Measurements from ENCODE around the gene CCDC107.

Gene CCDC107

GRCh38 chr9:35652829-35653209, 5.3 kb upstream of the CCDC107 start:
- Histone ChIP-seq H3K9me3 (ENCODE audit: control insufficient read depth, low read length) (no peaks in the 10 kb centered on the region), H3K4me1 (ENCODE audit: control insufficient read depth, insufficient read depth, low read length) (peaks cover 58% of the 10 kb centered on the region), H3K4me3 (ENCODE audit: low read length) (no peak overlapping the region), H3K36me3 (ENCODE audit: control insufficient read depth, insufficient read depth, low read length, severe bottlenecking) (no peaks in the 10 kb centered on the region), H3K9ac (ENCODE audit: low read length) (peak overlapping the region; percentile 73), H3K27me3 (replicated peaks; ENCODE audit: control insufficient read depth, insufficient read depth, low read length) (no peaks in the 10 kb centered on the region)
- peak; percentile 16 for DNase-seq (ENCODE audit: low read depth)

GRCh38 chr9:35653611-35654010, 4.5 kb upstream of the CCDC107 start:
- Histone ChIP-seq H3K4me1 (ENCODE audit: control insufficient read depth, insufficient read depth, low read length) (peaks cover 50% of the 10 kb centered on the region), H3K9ac (ENCODE audit: low read length) (peak overlapping the region; percentile 5), H3K9me3 (ENCODE audit: control insufficient read depth, low read length) (no peaks in the 10 kb centered on the region), H3K4me3 (ENCODE audit: low read length) (no peak overlapping the region), H3K36me3 (ENCODE audit: control insufficient read depth, insufficient read depth, low read length, severe bottlenecking) (no peaks in the 10 kb centered on the region), H3K27me3 (replicated peaks; ENCODE audit: control insufficient read depth, insufficient read depth, low read length) (no peaks in the 10 kb centered on the region)
- DNase-seq (ENCODE audit: low read depth), result no peak

- Histone ChIP-seq H3K36me3 (ENCODE audit: control insufficient read depth, insufficient read depth, low read length, severe bottlenecking) (peaks cover 14% of the 10 kb centered on the region), H3K27me3 (replicated peaks; ENCODE audit: control insufficient read depth, insufficient read depth, low read length) (no peaks in the 10 kb centered on the region), H3K9ac (ENCODE audit: low read length) (no peak overlapping the region), H3K9me3 (ENCODE audit: control insufficient read depth, low read length) (no peaks in the 10 kb centered on the region), H3K4me3 (ENCODE audit: low read length) (no peak overlapping the region), H3K4me1 (ENCODE audit: control insufficient read depth, insufficient read depth, low read length) (peaks cover 43% of the 10 kb centered on the region)
- no peak for DNase-seq (ENCODE audit: low read depth)
Observed at GRCh38 chr9:35656348-35656747, 1.7 kb upstream of the CCDC107 start.

- H3K36me3 ChIP-seq (ENCODE audit: control insufficient read depth, insufficient read depth, low read length, severe bottlenecking), result peaks cover 20% of the 10 kb centered on the region
- H3K9ac ChIP-seq (ENCODE audit: low read length), result peak overlapping the region; percentile 99
- H3K27me3 ChIP-seq (replicated peaks; ENCODE audit: control insufficient read depth, insufficient read depth, low read length), result no peaks in the 10 kb centered on the region
- peaks cover 43% of the 10 kb centered on the region for H3K4me1 ChIP-seq (ENCODE audit: control insufficient read depth, insufficient read depth, low read length)
- peak overlapping the region; percentile 64 for H3K4me3 ChIP-seq (ENCODE audit: low read length)
- DNase-seq (ENCODE audit: low read depth), result no peak
- no peaks in the 10 kb centered on the region for H3K9me3 ChIP-seq (ENCODE audit: control insufficient read depth, low read length)
Observed at GRCh38 chr9:35656831-35657545, 1.1 kb upstream of the CCDC107 start.

- H3K4me3 ChIP-seq (ENCODE audit: low read length), result peak within 1 kb of the TSS; percentile 91
- peak within 1 kb of the TSS; percentile 99 for H3K9ac ChIP-seq (ENCODE audit: low read length)
- H3K36me3 ChIP-seq (ENCODE audit: control insufficient read depth, insufficient read depth, low read length, severe bottlenecking), result peaks cover 20% of the 10 kb centered on the region
- H3K27me3 ChIP-seq (replicated peaks; ENCODE audit: control insufficient read depth, insufficient read depth, low read length), result no peaks in the 10 kb centered on the region
- DNase-seq (ENCODE audit: low read depth), result peak; percentile 99
- H3K9me3 ChIP-seq (ENCODE audit: control insufficient read depth, low read length), result no peaks in the 10 kb centered on the region
- H3K4me1 ChIP-seq (ENCODE audit: control insufficient read depth, insufficient read depth, low read length), result peaks cover 38% of the 10 kb centered on the region
Observed at GRCh38 chr9:35657546-35658136, 451 bp upstream of the CCDC107 start, which contains the start of gene RMRP. Gene RMRP, minus strand, starts transcription at chr9:35658019.

- Histone ChIP-seq H3K9ac (ENCODE audit: low read length) (peak overlapping the region; percentile 99), H3K27me3 (replicated peaks; ENCODE audit: control insufficient read depth, insufficient read depth, low read length) (no peaks in the 10 kb centered on the region), H3K4me1 (ENCODE audit: control insufficient read depth, insufficient read depth, low read length) (peaks cover 33% of the 10 kb centered on the region), H3K36me3 (ENCODE audit: control insufficient read depth, insufficient read depth, low read length, severe bottlenecking) (peaks cover 20% of the 10 kb centered on the region), H3K4me3 (ENCODE audit: low read length) (peak overlapping the region; percentile 91), H3K9me3 (ENCODE audit: control insufficient read depth, low read length) (no peaks in the 10 kb centered on the region)
- DNase-seq (ENCODE audit: low read depth), result peak; percentile 54
Observed at GRCh38 chr9:35658968-35659220, 802 bp downstream of the CCDC107 start.

GRCh38 chr9:35659340-35659739, 1.2 kb downstream of the CCDC107 start:
- Histone ChIP-seq H3K4me3 (ENCODE audit: low read length) (peak overlapping the region; percentile 91), H3K27me3 (replicated peaks; ENCODE audit: control insufficient read depth, insufficient read depth, low read length) (no peaks in the 10 kb centered on the region)
- peak; percentile 56 for DNase-seq (ENCODE audit: low read depth)

GRCh38 chr9:35660966-35661415, 2.9 kb downstream of the CCDC107 start:
- H3K36me3 ChIP-seq (ENCODE audit: control insufficient read depth, insufficient read depth, low read length, severe bottlenecking), result peaks cover 20% of the 10 kb centered on the region
- peak; percentile 61 for DNase-seq (ENCODE audit: low read depth)
- no peaks in the 10 kb centered on the region for H3K27me3 ChIP-seq (replicated peaks; ENCODE audit: control insufficient read depth, insufficient read depth, low read length)
- peaks cover 40% of the 10 kb centered on the region for H3K4me1 ChIP-seq (ENCODE audit: control insufficient read depth, insufficient read depth, low read length)
- H3K9me3 ChIP-seq (ENCODE audit: control insufficient read depth, low read length), result no peaks in the 10 kb centered on the region
- peak overlapping the region; percentile 99 for H3K9ac ChIP-seq (ENCODE audit: low read length)
- no peak overlapping the region for H3K4me3 ChIP-seq (ENCODE audit: low read length)

More at GRCh38 chr9:35659340-35659739, 1.2 kb downstream of the CCDC107 start:
- no peaks in the 10 kb centered on the region for H3K9me3 ChIP-seq (ENCODE audit: control insufficient read depth, low read length)
- peaks cover 33% of the 10 kb centered on the region for H3K4me1 ChIP-seq (ENCODE audit: control insufficient read depth, insufficient read depth, low read length)
- peaks cover 20% of the 10 kb centered on the region for H3K36me3 ChIP-seq (ENCODE audit: control insufficient read depth, insufficient read depth, low read length, severe bottlenecking)
- peak overlapping the region; percentile 99 for H3K9ac ChIP-seq (ENCODE audit: low read length)

- H3K4me3 ChIP-seq (ENCODE audit: low read length), result no peak overlapping the region
Observed at GRCh38 chr9:35661756-35662350, 3.8 kb downstream of the CCDC107 start.

GRCh38 chr9:35662437-35662836, 4.3 kb downstream of the CCDC107 start:
- peaks cover 35% of the 10 kb centered on the region for H3K4me1 ChIP-seq (ENCODE audit: control insufficient read depth, insufficient read depth, low read length)
- no peak overlapping the region for H3K4me3 ChIP-seq (ENCODE audit: low read length)
- no peak for DNase-seq (ENCODE audit: low read depth)
- H3K9me3 ChIP-seq (ENCODE audit: control insufficient read depth, low read length), result no peaks in the 10 kb centered on the region
- no peaks in the 10 kb centered on the region for H3K27me3 ChIP-seq (replicated peaks; ENCODE audit: control insufficient read depth, insufficient read depth, low read length)
- H3K36me3 ChIP-seq (ENCODE audit: control insufficient read depth, insufficient read depth, low read length, severe bottlenecking), result peaks cover 20% of the 10 kb centered on the region
- H3K9ac ChIP-seq (ENCODE audit: low read length), result no peak overlapping the region

More at GRCh38 chr9:35661756-35662350, 3.8 kb downstream of the CCDC107 start:
- Histone ChIP-seq H3K4me1 (ENCODE audit: control insufficient read depth, insufficient read depth, low read length) (peaks cover 40% of the 10 kb centered on the region), H3K27me3 (replicated peaks; ENCODE audit: control insufficient read depth, insufficient read depth, low read length) (no peaks in the 10 kb centered on the region), H3K9me3 (ENCODE audit: control insufficient read depth, low read length) (no peaks in the 10 kb centered on the region), H3K36me3 (ENCODE audit: control insufficient read depth, insufficient read depth, low read length, severe bottlenecking) (peaks cover 20% of the 10 kb centered on the region), H3K9ac (ENCODE audit: low read length) (peak overlapping the region; percentile 99)
- no peak for DNase-seq (ENCODE audit: low read depth)
